Sigmoid colon (tissue), 4 donors: Measurements from ENCODE around the gene CCNK.

ENCODE experiments used
- POLR2A ChIP-seq, 2 donors: fragments of 450-650 bp; IDR thresholded peaks; one replicate each; pipeline ENCODE4 v1.6.1; 2016; ENCODE audit warnings: antibody characterized with exemption in 2 of 2, mild to moderate bottlenecking in 2 of 2, moderate library complexity in 2 of 2
- POLR2AphosphoS5 ChIP-seq, 4 donors: sonication (generic); formaldehyde crosslinking; IDR thresholded peaks; one replicate each; pipeline ENCODE4 v1.6.1; 2017; ENCODE audit warnings: antibody characterized with exemption in 4 of 4

DNA sequence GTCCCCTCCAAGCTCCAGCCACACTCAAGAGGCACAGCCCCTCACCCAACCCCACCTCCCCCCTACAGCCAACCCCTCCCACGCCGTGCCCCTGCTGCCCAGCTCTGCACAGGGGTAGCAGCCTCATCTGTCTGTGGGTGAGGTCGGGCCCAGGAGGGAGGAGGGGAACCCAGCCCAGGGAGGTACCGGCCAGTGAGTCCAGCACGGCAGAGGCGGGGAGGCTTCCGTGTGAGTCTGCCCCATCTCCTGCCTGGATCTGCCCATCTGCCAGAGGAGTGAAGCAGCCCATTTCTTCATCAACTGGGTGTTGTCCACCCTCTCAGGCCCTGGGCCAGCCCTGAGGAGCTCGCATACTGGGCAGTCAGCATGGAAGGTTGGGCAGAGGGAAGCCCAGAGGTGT, 54.2 kb downstream of the CCNK start:
- TF ChIP-seq POLR2A (IDR thresholded peaks at IDR 0.05) (no peak), POLR2AphosphoS5 (IDR thresholded peaks at IDR 0.05) (no peak)
